ENCODE data around the gene MEIOB. TPM values are rescaled to one million over a fixed set of nuclear protein-coding genes. Genes with fewer than 3 reads are reported as not detected.

MEIOB gene
- total RNA-seq, 1 donor from 2014 or later, result not detected

GRCh38 chr16:1788095-1788707 lies 83.8 kb downstream of the MEIOB start:
- no peak for DNase-seq (ENCODE audit: low read depth in 2 of 2)

GRCh38 chr16:1787322-1788094 lies 84.5 kb downstream of the MEIOB start:
- no peak for DNase-seq (ENCODE audit: low read depth in 2 of 2)

- DNase-seq (ENCODE audit: low read depth in 2 of 2), result no peak
Observed at GRCh38 chr16:1787056-1787321, 85.0 kb downstream of the MEIOB start.

GRCh38 chr16:1786242-1787055 lies 85.5 kb downstream of the MEIOB start:
- DNase-seq (ENCODE audit: low read depth in 2 of 2), result no peak

- no peak for DNase-seq (ENCODE audit: low read depth in 2 of 2)
Observed at GRCh38 chr16:1785846-1786170, 86.2 kb downstream of the MEIOB start.

- no peak for DNase-seq (ENCODE audit: low read depth in 2 of 2)
Observed at GRCh38 chr16:1784977-1785845, 86.8 kb downstream of the MEIOB start.

Other genes with a start within 250 kb of the MEIOB start
- 33.1 and 48.4 TPM in 2 replicates for gene JPT2, start 193.9 kb downstream of the MEIOB start, total RNA-seq
- 12.4 and 22.0 TPM in 2 replicates for gene MAPK8IP3, start 166.0 kb downstream of the MEIOB start, total RNA-seq
- 32.3 and 47.4 TPM in 2 replicates for gene NME3, start 100.6 kb downstream of the MEIOB start, total RNA-seq
- 2.4 and 4.0 TPM in 2 replicates for gene EME2, start 99.4 kb downstream of the MEIOB start, total RNA-seq
- 50.4 and 57.1 TPM in 2 replicates for gene MRPS34, start 99.0 kb downstream of the MEIOB start, total RNA-seq
- 32.7 and 49.8 TPM in 2 replicates for gene SPSB3, start 89.6 kb downstream of the MEIOB start, total RNA-seq
- gene NUBP2, start 89.2 kb downstream of the MEIOB start, total RNA-seq, result 56.7 and 57.3 TPM in 2 replicates
- not detected in 2 replicates for gene IGFALS, start 78.5 kb downstream of the MEIOB start, total RNA-seq
- 58.2 and 71.8 TPM in 2 replicates for gene HAGH, start 45.3 kb downstream of the MEIOB start, total RNA-seq
- 74.3 and 81.7 TPM in 2 replicates for gene FAHD1, start 45.0 kb downstream of the MEIOB start, total RNA-seq
- not detected in 2 replicates for gene HS3ST6, start 46.3 kb upstream of the MEIOB start, total RNA-seq
- 8.3 and 11.9 TPM in 2 replicates for gene MSRB1, start 71.0 kb upstream of the MEIOB start, total RNA-seq
- gene RPL3L, start 82.5 kb upstream of the MEIOB start, total RNA-seq, result not detected in 2 replicates
- 113 and 126 TPM in 2 replicates for gene NDUFB10, start 87.4 kb upstream of the MEIOB start, total RNA-seq
- 2,011 and 3,024 TPM in 2 replicates for gene RPS2, start 92.7 kb upstream of the MEIOB start, total RNA-seq
- not detected in 2 replicates for gene RNF151, start 94.7 kb upstream of the MEIOB start, total RNA-seq
- gene TBL3, start 99.9 kb upstream of the MEIOB start, total RNA-seq, result 20.5 and 21.2 TPM in 2 replicates
- gene NOXO1, start 109.3 kb upstream of the MEIOB start, total RNA-seq, result under 0.01 TPM in 2 replicates
- gene GFER, start 112.0 kb upstream of the MEIOB start, total RNA-seq, result 8.1 and 8.5 TPM in 2 replicates
- 0.40 and 2.0 TPM in 2 replicates for gene SYNGR3, start 117.8 kb upstream of the MEIOB start, total RNA-seq
- 8.9 and 9.7 TPM in 2 replicates for gene ZNF598, start 137.7 kb upstream of the MEIOB start, total RNA-seq
- gene NPW, start 147.6 kb upstream of the MEIOB start, total RNA-seq, result 0.44 and 0.60 TPM in 2 replicates
- gene NHERF2, start 154.7 kb upstream of the MEIOB start, total RNA-seq, result 42.1 and 47.6 TPM in 2 replicates
- 22.8 and 31.2 TPM in 2 replicates for gene NTHL1, start 175.7 kb upstream of the MEIOB start, total RNA-seq
- 23.8 and 29.0 TPM in 2 replicates for gene TSC2, start 175.8 kb upstream of the MEIOB start, total RNA-seq